ENCODE data around the gene LCP1.

Gene LCP1

GRCh38 chr13:46127358-46128023, 54.5 kb downstream of the LCP1 start:
- no peak for DNase-seq (ENCODE audit: low spot score)
- no peak for TF ChIP-seq CTCF (IDR thresholded peaks at IDR 0.05; ENCODE audit: borderline replicate concordance, control extremely low read depth, extremely low read depth, insufficient read depth, missing control alignments)
- in situ Hi-C loops (cut with MboI; ENCODE audit: low sequenced_read_pairs, unreplicated experiment), result no loop called here

- peak; percentile 59 for DNase-seq (ENCODE audit: low spot score)
- in situ Hi-C loops (cut with MboI; ENCODE audit: low sequenced_read_pairs, unreplicated experiment), result no loop called here
- TF ChIP-seq CTCF (IDR thresholded peaks at IDR 0.05; ENCODE audit: borderline replicate concordance, control extremely low read depth, extremely low read depth, insufficient read depth, missing control alignments), result peak; percentile 88
Observed at GRCh38 chr13:46126552-46127357, 55.2 kb downstream of the LCP1 start.

GRCh38 chr13:46126056-46126455, 55.9 kb downstream of the LCP1 start:
- no peak for TF ChIP-seq CTCF (IDR thresholded peaks at IDR 0.05; ENCODE audit: borderline replicate concordance, control extremely low read depth, extremely low read depth, insufficient read depth, missing control alignments)
- no peak for DNase-seq (ENCODE audit: low spot score)
- in situ Hi-C loops (cut with MboI; ENCODE audit: low sequenced_read_pairs, unreplicated experiment), result no loop called here

- no peak for TF ChIP-seq CTCF (IDR thresholded peaks at IDR 0.05; ENCODE audit: borderline replicate concordance, control extremely low read depth, extremely low read depth, insufficient read depth, missing control alignments)
- no peak for DNase-seq (ENCODE audit: low spot score)
- in situ Hi-C loops (cut with MboI; ENCODE audit: low sequenced_read_pairs, unreplicated experiment), result loop anchor here (25.0 kb wide), 1 partner anchor 313 kb away; no protein-coding TSS in a partner anchor
Observed at GRCh38 chr13:46124967-46125933, 56.7 kb downstream of the LCP1 start.

GRCh38 chr13:46124531-46124966, 57.4 kb downstream of the LCP1 start:
- TF ChIP-seq CTCF (IDR thresholded peaks at IDR 0.05; ENCODE audit: borderline replicate concordance, control extremely low read depth, extremely low read depth, insufficient read depth, missing control alignments), result no peak
- in situ Hi-C loops (cut with MboI; ENCODE audit: low sequenced_read_pairs, unreplicated experiment), result loop anchor here (25.0 kb wide), 1 partner anchor 312 kb away; no protein-coding TSS in a partner anchor
- DNase-seq (ENCODE audit: low spot score), result no peak

- DNase-seq (ENCODE audit: low spot score), result no peak
- TF ChIP-seq CTCF (IDR thresholded peaks at IDR 0.05; ENCODE audit: borderline replicate concordance, control extremely low read depth, extremely low read depth, insufficient read depth, missing control alignments), result no peak
- in situ Hi-C loops (cut with MboI; ENCODE audit: low sequenced_read_pairs, unreplicated experiment), result loop anchor here (25.0 kb wide), 1 partner anchor 310 kb away; no protein-coding TSS in a partner anchor
Observed at GRCh38 chr13:46122304-46122703, 59.7 kb downstream of the LCP1 start.

Measured in GM13976 (cell line).